ENCODE results near the gene HIGD1C.
A peak's percentile ranks its signal among the peaks of the same experiment; 100 is the strongest.
"Not testable (repeated sequence)": the region's sequence is repeated elsewhere in the genome, so short reads cannot be mapped to it uniquely, and the experiment has no call there.

HIGD1C gene

GRCh38 chr12:50928392-50928791, 24.0 kb upstream of the HIGD1C start (continued):
- TF ChIP-seq ZNF658 (tag by site-specific recombination; IDR thresholded peaks at IDR 0.05) (no peak), KLF16 (tag by site-specific recombination; IDR thresholded peaks at IDR 0.05) (no peak), ZNF140 (tag by site-specific recombination; IDR thresholded peaks at IDR 0.05) (no peak)

DNA sequence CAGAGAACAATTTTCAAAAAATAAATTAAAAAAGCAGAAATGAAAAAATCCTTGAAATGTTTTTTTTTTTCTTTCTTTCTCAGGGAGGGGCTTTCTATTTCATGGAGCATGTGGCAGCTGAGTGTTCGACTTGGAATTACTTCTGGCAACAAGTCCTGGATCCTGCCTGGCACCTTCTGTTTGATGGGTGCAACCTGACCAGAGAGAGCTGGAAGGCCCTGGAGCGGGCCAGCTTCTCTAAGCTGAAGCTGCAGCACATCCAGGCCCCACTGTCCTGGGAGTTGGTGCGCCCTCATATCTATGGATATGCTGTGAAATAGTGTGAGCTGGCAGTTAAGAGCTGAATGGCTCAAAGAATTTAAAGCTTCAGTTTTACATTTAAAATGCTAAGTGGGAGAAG, 22.5 kb upstream of the HIGD1C start:
- TF ChIP-seq PRDM10 (tag by site-specific recombination; IDR thresholded peaks at IDR 0.05) (no peak), MZF1 (tag by site-specific recombination; IDR thresholded peaks at IDR 0.05; ENCODE audit: borderline replicate concordance) (no peak), ZNF830 (tag by site-specific recombination; IDR thresholded peaks at IDR 0.05; ENCODE audit: low read depth) (no peak), ELK4 (IDR thresholded peaks at IDR 0.05; ENCODE audit: borderline replicate concordance, low read depth, low read length) (no peak), ZNF311 (tag by site-specific recombination; IDR thresholded peaks at IDR 0.05; ENCODE audit: borderline replicate concordance) (no peak)
- H3K27ac ChIP-seq (ENCODE audit: extremely low read depth, low read depth, low read length): no peak overlapping the region
- POLR2A ChIA-PET: no interaction called here
- H3K36me3 ChIP-seq (ENCODE audit: control insufficient read depth in 2 of 2, insufficient read depth in 1 of 2, low read length in 2 of 2): peaks cover 9 to 10% of the 10 kb centered on the region in 2 experiments; a peak in 2 of 3 replicates
- no peaks in the 10 kb centered on the region for H3K9me3 ChIP-seq (ENCODE audit: control insufficient read depth, insufficient read depth, low read depth, low read length)
- no peak overlapping the region for H3K4me3 ChIP-seq (ENCODE audit: low read depth, low read length)
- CTCF ChIA-PET: interaction anchor here (0.6 to 1.5 kb wide), 3 partner anchors 56 to 1952 kb away, joined by 3 to 4 read pairs (median 3); partner anchors contain the start of gene WNT1
- peaks cover 3% of the 10 kb centered on the region for H3K4me1 ChIP-seq (ENCODE audit: control insufficient read depth, insufficient read depth, low read length)

- H3K4me1 ChIP-seq (ENCODE audit: control insufficient read depth, insufficient read depth, low read length); H3K27ac ChIP-seq (ENCODE audit: extremely low read depth, low read depth, low read length); H3K9me3 ChIP-seq (ENCODE audit: control insufficient read depth, insufficient read depth, low read depth, low read length); POLR2A ChIA-PET; H3K36me3 ChIP-seq (ENCODE audit: control insufficient read depth in 2 of 2, insufficient read depth in 1 of 2, low read length in 2 of 2); H3K4me3 ChIP-seq (ENCODE audit: low read depth, low read length): not testable (repeated sequence)
- CTCF ChIA-PET: interaction anchor here (1.5 kb wide), 1 partner anchor 55 kb away, joined by 3 read pairs; no protein-coding TSS in a partner anchor
These were observed 21.9 kb upstream of the HIGD1C start for GRCh38 chr12:50930477-50930876.

DNA sequence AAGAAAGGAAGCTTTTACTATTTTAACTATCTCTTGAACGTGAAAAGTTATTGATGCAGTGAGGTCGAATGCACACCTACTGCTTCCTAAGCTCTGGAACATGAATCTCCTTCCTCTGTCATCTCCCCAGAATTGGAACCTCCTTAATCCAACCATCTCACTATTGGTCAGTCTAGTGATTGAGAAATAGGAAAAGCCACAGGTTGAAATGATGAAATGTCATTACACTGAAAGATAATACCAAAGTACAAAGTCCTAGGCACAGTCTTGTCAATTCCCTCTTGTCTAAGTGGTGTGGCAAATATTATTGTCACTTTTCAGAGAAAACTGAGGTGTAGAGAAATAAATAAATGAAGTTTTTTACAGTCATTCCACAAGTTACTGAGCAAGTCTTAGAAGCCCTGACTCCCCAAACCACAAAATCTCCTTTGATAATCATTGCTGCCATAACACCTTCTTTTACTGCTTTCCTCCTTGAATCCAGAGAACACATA, 19.5 kb upstream of the HIGD1C start:
- ChIA-PET POLR2A (no interaction called here), CTCF (no interaction called here)
- H3K4me1 ChIP-seq (ENCODE audit: control insufficient read depth, insufficient read depth, low read length): peaks cover 3% of the 10 kb centered on the region
- peaks cover 9 to 10% of the 10 kb centered on the region in 2 experiments; a peak in 2 of 3 replicates for H3K36me3 ChIP-seq (ENCODE audit: control insufficient read depth in 2 of 2, insufficient read depth in 1 of 2, low read length in 2 of 2)
- no peak overlapping the region for H3K27ac ChIP-seq (ENCODE audit: extremely low read depth, low read depth, low read length)
- TF ChIP-seq ZNF404 (tag by site-specific recombination; IDR thresholded peaks at IDR 0.05): no peak
- peak; percentile 98 for TF ChIP-seq SCRT2 (tag by site-specific recombination; IDR thresholded peaks at IDR 0.05)
- peak; percentile 34 for TF ChIP-seq PRDM10 (tag by site-specific recombination; IDR thresholded peaks at IDR 0.05)
- TF ChIP-seq SCRT1 (tag by site-specific recombination; IDR thresholded peaks at IDR 0.05; ENCODE audit: borderline replicate concordance): peak; percentile 47; the same call in 1 of the 2 replicates
- TF ChIP-seq PRDM1 (tag by site-specific recombination; IDR thresholded peaks at IDR 0.05): 0 out of 2 replicates have a peak, but pooled peaks have one; percentile 8
- no peak for TF ChIP-seq ZNF529 (tag by site-specific recombination; IDR thresholded peaks at IDR 0.05; ENCODE audit: insufficient replicate concordance)
- no peak overlapping the region for H3K4me3 ChIP-seq (ENCODE audit: low read depth, low read length)
- no peaks in the 10 kb centered on the region for H3K9me3 ChIP-seq (ENCODE audit: control insufficient read depth, insufficient read depth, low read depth, low read length)
